HG02852 (cell line): ENCODE results near the gene FSIP1.

Experiments used
- ATAC-seq: cut with Tn5 transposase; IDR thresholded peaks from one replicate; pipeline ENCODE4 v1.9.1; 2021; ENCODE audit warnings: mild to moderate bottlenecking, moderate library complexity; ENCODE audit not compliant: unreplicated experiment

FSIP1 gene

GRCh38 chr15:39654304-39654703 lies 128.3 kb downstream of the FSIP1 start:
- no peak for ATAC-seq

- ATAC-seq, result no peak
Measured at GRCh38 chr15:39651881-39652280, 130.8 kb downstream of the FSIP1 start.

GRCh38 chr15:39651295-39651694 lies 131.3 kb downstream of the FSIP1 start:
- no peak for ATAC-seq

- ATAC-seq, result no peak
Measured at GRCh38 chr15:39649757-39650156, 132.9 kb downstream of the FSIP1 start.

- ATAC-seq, result no peak
Measured at GRCh38 chr15:39646425-39646824, 136.2 kb downstream of the FSIP1 start.

- ATAC-seq, result no peak
Measured at GRCh38 chr15:39645976-39646257, 136.7 kb downstream of the FSIP1 start.

- no peak for ATAC-seq
Measured at GRCh38 chr15:39645138-39645975, 137.3 kb downstream of the FSIP1 start.

GRCh38 chr15:39644136-39644535 lies 138.5 kb downstream of the FSIP1 start:
- no peak for ATAC-seq

- ATAC-seq, result no peak
Measured at GRCh38 chr15:39643727-39644126, 138.9 kb downstream of the FSIP1 start.

- ATAC-seq, result no peak
Measured at GRCh38 chr15:39642011-39642640, 140.5 kb downstream of the FSIP1 start.

- no peak for ATAC-seq
Measured at GRCh38 chr15:39641191-39641889, 141.3 kb downstream of the FSIP1 start.

GRCh38 chr15:39640665-39641064 lies 142.0 kb downstream of the FSIP1 start:
- no peak for ATAC-seq

- ATAC-seq, result no peak
Measured at GRCh38 chr15:39639037-39639436, 143.6 kb downstream of the FSIP1 start.

GRCh38 chr15:39638041-39638440 lies 144.6 kb downstream of the FSIP1 start:
- ATAC-seq, result no peak

- ATAC-seq, result no peak
Measured at GRCh38 chr15:39631357-39631756, 151.3 kb downstream of the FSIP1 start.

- no peak for ATAC-seq
Measured at GRCh38 chr15:39629906-39630305, 152.7 kb downstream of the FSIP1 start.

GRCh38 chr15:39629371-39629770 lies 153.3 kb downstream of the FSIP1 start:
- ATAC-seq, result no peak

GRCh38 chr15:39628546-39629257 lies 153.9 kb downstream of the FSIP1 start:
- no peak for ATAC-seq

- no peak for ATAC-seq
Measured at GRCh38 chr15:39628144-39628508, 154.5 kb downstream of the FSIP1 start.

GRCh38 chr15:39627451-39628143 lies 155.0 kb downstream of the FSIP1 start:
- no peak for ATAC-seq

- no peak for ATAC-seq
Measured at GRCh38 chr15:39625856-39626255, 156.8 kb downstream of the FSIP1 start.
